Measurements from ENCODE around the gene ALDH1L1. TPM values are rescaled to one million over a fixed set of nuclear protein-coding genes. Genes with fewer than 3 reads are reported as not detected.

Gene ALDH1L1
- total and polyA plus RNA-seq, 2 of the 13 experiments (the other 11 are each of a cell fraction or from before 2014, with no cell fraction given): 11.2 to 28.7 TPM

DNA sequence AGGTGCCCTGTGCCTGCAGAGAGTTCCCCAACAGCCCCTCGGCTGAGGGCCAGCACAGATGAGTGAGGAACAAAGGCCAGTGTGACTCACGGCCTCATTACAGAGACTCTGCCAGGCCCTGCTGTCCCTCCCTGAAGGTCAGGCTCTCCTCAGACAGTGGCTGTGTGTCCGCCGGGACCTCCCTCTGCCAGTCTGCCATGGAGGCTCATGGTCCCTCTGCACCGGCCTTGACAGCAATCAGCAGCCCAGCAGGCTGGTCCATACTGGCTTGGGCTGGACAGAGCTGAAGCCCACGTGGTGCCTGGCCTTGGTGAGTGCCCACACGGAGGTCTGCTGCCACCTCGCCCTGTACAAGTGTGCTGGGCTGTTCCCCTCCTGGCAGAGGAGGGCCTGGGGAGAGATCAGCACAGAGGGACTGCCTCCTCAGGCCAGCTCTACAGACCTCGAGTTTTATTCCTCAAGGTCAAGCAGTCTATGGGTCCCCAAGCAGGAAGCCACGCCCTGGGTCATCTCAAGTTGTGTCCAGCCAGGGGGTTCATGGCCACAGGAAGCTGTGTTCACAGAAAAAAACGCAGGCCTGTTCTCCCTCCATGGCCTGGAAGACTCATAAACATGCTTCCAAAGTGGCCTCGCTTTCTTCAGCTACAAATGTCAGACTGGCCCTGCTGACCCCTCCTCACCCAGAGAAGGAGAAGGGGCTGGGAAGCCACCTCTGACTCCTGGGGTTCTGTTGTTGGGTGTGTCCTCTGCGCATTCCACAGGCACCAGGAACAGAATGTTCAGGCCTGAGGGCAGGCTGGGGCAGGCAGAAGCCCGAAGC lies 123.5 kb downstream of the ALDH1L1 start (continued):
- TF ChIP-seq THAP7 (CRISPR knock-in tag; IDR thresholded peaks at IDR 0.05) (no peak), RBAK (CRISPR knock-in tag; IDR thresholded peaks at IDR 0.05) (no peak), RBM22 (optimal IDR thresholded peaks at IDR 0.05; ENCODE audit: low read length) (no peak), ZBTB10 (CRISPR knock-in tag; IDR thresholded peaks at IDR 0.05; ENCODE audit: borderline replicate concordance) (no peak), ZNF234 (CRISPR knock-in tag; conservative IDR thresholded peaks at IDR 0.05) (no peak), HOXA7 (CRISPR knock-in tag; IDR thresholded peaks at IDR 0.05) (no peak), GATAD2A (CRISPR knock-in tag; IDR thresholded peaks at IDR 0.05) (peak; percentile 75), HNF1B (CRISPR knock-in tag; IDR thresholded peaks at IDR 0.05) (peak; percentile 24; the same call in 1 of the 2 replicates), ZNF280D (CRISPR knock-in tag; IDR thresholded peaks at IDR 0.05) (no peak), SMYD3 (CRISPR knock-in tag; IDR thresholded peaks at IDR 0.05) (no peak), MZF1 (CRISPR knock-in tag; IDR thresholded peaks at IDR 0.05; ENCODE audit: borderline replicate concordance) (no peak), RERE (CRISPR knock-in tag; IDR thresholded peaks at IDR 0.05; ENCODE audit: low read depth) (no peak), MYC (CRISPR knock-in tag; IDR thresholded peaks at IDR 0.05; ENCODE audit: borderline replicate concordance) (peak; percentile 70; the same call in 1 of the 2 replicates), IRX3 (CRISPR knock-in tag; IDR thresholded peaks at IDR 0.05; ENCODE audit: borderline replicate concordance, low read depth) (no peak)

Measured in HepG2 (cell line).